Astrocyte (in vitro differentiated cells and primary cell): ENCODE measurements around the gene KCNQ1OT1. TPM values are rescaled to one million over a fixed set of nuclear protein-coding genes. Genes with fewer than 3 reads are reported as not detected.

Experiments
- DNase-seq: peaks from one replicate; pipeline ENCODE4 v3.0.0-alpha.2; 2010; ENCODE audit warnings: low read depth
- FAIRE-seq: peaks from 2 replicates; lab custom pipeline; 2011; peaks lifted over from hg19 to GRCh38; lab: Jason Lieb, UNC
- H2AFZ ChIP-seq: 2 replicates; pipeline ENCODE4 v1.6.0; 2012; ENCODE audit warnings: low read depth, low read length, inconsistent platforms
- H3K27ac ChIP-seq: 2 replicates; pipeline ENCODE4 v1.5.1; 2011; ENCODE audit warnings: low read depth, low read length, inconsistent platforms
- H3K27me3 ChIP-seq: 2 replicates; pipeline ENCODE4 v1.6.0; 2011; ENCODE audit warnings: low read length, inconsistent platforms; ENCODE audit not compliant: insufficient read depth
- H3K36me3 ChIP-seq: 2 replicates; pipeline ENCODE4 v1.5.1; 2011; ENCODE audit warnings: low read length, inconsistent platforms; ENCODE audit not compliant: insufficient read depth
- H3K4me1 ChIP-seq: 2 replicates; pipeline ENCODE4 v1.5.1; 2011; ENCODE audit warnings: low read length, inconsistent platforms; ENCODE audit not compliant: insufficient read depth
- H3K4me2 ChIP-seq: 2 replicates; pipeline ENCODE4 v1.6.0; 2012; ENCODE audit warnings: low read length, inconsistent platforms
- H3K4me3 ChIP-seq: 2 replicates; pipeline ENCODE4 v1.5.1; 2011; ENCODE audit warnings: low read depth, mild to moderate bottlenecking, low read length, inconsistent platforms; ENCODE audit not compliant: insufficient read depth
- H3K79me2 ChIP-seq: 2 replicates; pipeline ENCODE4 v1.6.0; 2012; ENCODE audit warnings: mild to moderate bottlenecking, low read length, inconsistent platforms; ENCODE audit not compliant: insufficient read depth
- H3K9ac ChIP-seq: 2 replicates; pipeline ENCODE4 v1.6.0; 2012; ENCODE audit warnings: mild to moderate bottlenecking, low read length, inconsistent platforms
- H3K9me3 ChIP-seq: 2 replicates; pipeline ENCODE4 v1.5.1; 2012; ENCODE audit warnings: low read depth, mild to moderate bottlenecking, low read length, inconsistent platforms; ENCODE audit not compliant: insufficient read depth
- H4K20me1 ChIP-seq: 2 replicates; pipeline ENCODE4 v1.6.0; 2012; ENCODE audit warnings: low read length, inconsistent platforms; ENCODE audit not compliant: insufficient read depth
- H3K27ac Mint-ChIP-seq: one replicate; pipeline ENCODE4 v1.8.0; 2021; ENCODE audit warnings: mild to moderate bottlenecking, mixed read lengths; ENCODE audit not compliant: unreplicated experiment
- H3K27me3 Mint-ChIP-seq: one replicate; pipeline ENCODE4 v1.8.0; 2021; ENCODE audit warnings: low read depth, mixed read lengths; ENCODE audit not compliant: unreplicated experiment
- H3K36me3 Mint-ChIP-seq: one replicate; pipeline ENCODE4 v1.8.0; 2021; ENCODE audit warnings: low read depth, mixed read lengths; ENCODE audit not compliant: unreplicated experiment
- H3K4me1 Mint-ChIP-seq: one replicate; pipeline ENCODE4 v1.8.0; 2021; ENCODE audit warnings: low read depth, mixed read lengths; ENCODE audit not compliant: unreplicated experiment
- H3K4me3 Mint-ChIP-seq: one replicate; pipeline ENCODE4 v1.8.0; 2021; ENCODE audit warnings: mild to moderate bottlenecking, moderate library complexity, mixed read lengths; ENCODE audit not compliant: unreplicated experiment
- H3K9me3 Mint-ChIP-seq: one replicate; pipeline ENCODE4 v1.8.0; 2021; ENCODE audit warnings: mild to moderate bottlenecking, mixed read lengths; ENCODE audit not compliant: unreplicated experiment
- CTCF ChIP-seq: IDR thresholded peaks from 2 replicates; pipeline ENCODE4 v1.5.1; 2011; ENCODE audit warnings: low read depth, mild to moderate bottlenecking, inconsistent platforms, low read length, moderate library complexity; ENCODE audit not compliant: insufficient read depth
- EZH2 ChIP-seq: IDR thresholded peaks from 2 replicates; pipeline ENCODE4 v1.6.1; 2012; ENCODE audit warnings: mild to moderate bottlenecking, low read length, inconsistent platforms; ENCODE audit not compliant: insufficient read depth
- total RNA-seq: library from RNA; stranded (reverse); gene quantifications from 2 replicates; pipeline ENCODE4 v1.2.1, GENCODE V29; 2021

Gene KCNQ1OT1
- total RNA-seq, 1 donor from 2014 or later, result 2.5 TPM

DNA sequence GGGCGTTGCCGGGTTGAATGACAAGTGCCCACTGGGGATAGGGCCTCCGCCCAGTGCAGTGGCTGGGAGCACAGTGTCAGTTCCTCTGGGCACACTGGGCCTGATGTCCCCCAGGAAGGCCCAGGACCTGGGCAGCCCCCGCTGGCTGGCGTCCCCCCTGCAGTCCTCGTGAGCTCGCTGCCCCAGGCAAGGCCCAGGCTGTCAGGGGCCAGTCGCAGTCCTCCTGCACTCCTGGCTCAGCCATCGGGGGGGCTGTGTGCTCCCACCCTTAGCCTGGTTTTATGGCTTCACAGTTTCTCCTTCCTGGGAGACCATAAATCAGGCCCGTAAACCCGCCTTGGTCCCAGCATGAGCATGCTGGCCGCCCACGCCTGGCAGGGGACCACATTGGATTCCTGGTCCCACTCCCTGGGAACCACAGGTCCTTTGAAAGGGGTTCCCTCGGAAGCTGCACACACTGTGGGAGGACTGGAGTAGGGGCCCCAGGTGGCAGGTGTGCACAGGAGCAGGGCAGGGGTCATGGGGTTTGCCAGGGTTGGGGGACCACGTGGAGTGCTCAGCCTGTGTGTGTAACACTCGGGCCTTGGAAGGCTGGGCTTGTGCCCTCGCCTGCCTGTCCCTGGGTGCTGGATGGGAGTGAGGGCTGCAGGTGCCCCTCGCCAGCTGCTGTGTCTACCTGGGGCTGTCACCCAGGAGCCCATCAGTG, 113.6 kb downstream of the KCNQ1OT1 start:
- TF ChIP-seq EZH2, result no peak
- no peak for TF ChIP-seq CTCF
- H3K36me3 Mint-ChIP-seq, result no peaks in the 10 kb centered on the region
- no peak overlapping the region for H3K4me3 ChIP-seq
- peaks cover 8% of the 10 kb centered on the region for H3K27me3 ChIP-seq
- H3K79me2 ChIP-seq, result no peaks in the 10 kb centered on the region
- no peaks in the 10 kb centered on the region for H3K9me3 ChIP-seq
- no peak for DNase-seq
- H3K4me3 Mint-ChIP-seq, result no peak overlapping the region
- H3K9ac ChIP-seq, result no peak overlapping the region
- no peaks in the 10 kb centered on the region for H3K36me3 ChIP-seq
- H3K9me3 Mint-ChIP-seq, result no peaks in the 10 kb centered on the region
- peaks cover 53% of the 10 kb centered on the region for H3K27me3 Mint-ChIP-seq
- H3K4me2 ChIP-seq, result no peak overlapping the region
- H3K4me1 Mint-ChIP-seq, result no peaks in the 10 kb centered on the region
- no peaks in the 10 kb centered on the region for H3K4me1 ChIP-seq
- H2AFZ ChIP-seq, result no peak overlapping the region
- no peak overlapping the region for H3K27ac ChIP-seq
- no peaks in the 10 kb centered on the region for H4K20me1 ChIP-seq
- H3K27ac Mint-ChIP-seq, result no peak overlapping the region
- FAIRE-seq, result no peak

DNA sequence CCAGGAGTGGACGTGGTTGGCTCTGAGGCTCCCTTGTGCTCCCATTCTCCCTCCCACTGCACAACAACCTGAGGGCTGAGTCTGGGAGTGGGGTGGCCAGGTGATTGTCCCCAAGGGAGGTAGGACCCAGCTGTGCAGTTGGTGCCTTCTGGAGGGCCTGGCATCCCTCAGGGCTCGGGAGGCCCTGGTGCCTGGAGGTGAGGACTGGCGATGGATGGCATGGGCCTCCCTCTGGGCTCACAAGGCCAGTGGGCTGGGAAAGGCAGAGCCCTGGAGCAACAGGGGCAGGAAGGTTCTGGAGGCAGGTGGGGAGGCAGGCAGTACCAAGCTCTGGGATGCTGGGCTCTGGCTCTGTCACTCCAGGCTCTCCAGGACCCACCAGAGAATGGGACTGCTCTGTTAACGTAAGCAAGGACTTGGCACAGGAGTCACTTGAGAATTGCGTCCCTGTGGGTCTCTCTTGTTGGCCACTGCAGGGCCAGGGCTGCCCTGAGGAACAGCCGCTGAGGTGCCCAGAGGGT, 114.2 kb downstream of the KCNQ1OT1 start:
- Histone ChIP-seq H3K79me2 (no peaks in the 10 kb centered on the region), H3K9me3 (no peaks in the 10 kb centered on the region), H3K27ac (no peak overlapping the region), H3K4me2 (no peak overlapping the region), H2AFZ (no peak overlapping the region), H4K20me1 (no peaks in the 10 kb centered on the region), H3K36me3 (no peaks in the 10 kb centered on the region), H3K4me3 (no peak overlapping the region), H3K4me1 (no peaks in the 10 kb centered on the region), H3K9ac (no peak overlapping the region), H3K27me3 (peaks cover 6% of the 10 kb centered on the region)
- H3K4me3 Mint-ChIP-seq, result no peak overlapping the region
- H3K9me3 Mint-ChIP-seq, result no peaks in the 10 kb centered on the region
- no peak for FAIRE-seq
- no peaks in the 10 kb centered on the region for H3K4me1 Mint-ChIP-seq
- no peak for DNase-seq
- H3K36me3 Mint-ChIP-seq, result no peaks in the 10 kb centered on the region
- peaks cover 49% of the 10 kb centered on the region for H3K27me3 Mint-ChIP-seq
- TF ChIP-seq CTCF, result no peak
- no peak for TF ChIP-seq EZH2
- no peak overlapping the region for H3K27ac Mint-ChIP-seq
